H1 (cell line): ENCODE measurements around the gene RPS6KA2.

ENCODE experiments used
- EP300 ChIP-seq, 2 experiments: IDR thresholded peaks; 1 replicate in 1 of 2; 2 replicates in 1 of 2; pipeline ENCODE4 v1.6.1; 2011 to 2012; ENCODE audit warnings: low read depth in 2 of 2, low read length in 2 of 2, mild to moderate bottlenecking in 2 of 2, borderline replicate concordance in 1 of 2, inconsistent platforms in 1 of 2, moderate library complexity in 1 of 2
- HDAC2 ChIP-seq, 2 experiments: fragments of 300-600 bp in 1 of 2; sonication (generic) in 1 of 2; IDR thresholded peaks; 2 replicates each; pipeline ENCODE4 v1.6.1; 2011 to 2012; ENCODE audit warnings: low read depth in 2 of 2, low read length in 2 of 2, mild to moderate bottlenecking in 2 of 2, moderate library complexity in 2 of 2, borderline replicate concordance in 1 of 2, inconsistent platforms in 1 of 2
- MAFK ChIP-seq: IDR thresholded peaks from 2 replicates; pipeline ENCODE4 v1.6.1; 2012; ENCODE audit warnings: low read depth, mild to moderate bottlenecking, improper control_type of control experiment, low read length
- PHF8 ChIP-seq: fragments of 200-600 bp; sonication (generic); conservative IDR thresholded peaks from 2 replicates; pipeline ENCODE4 v1.7.1; 2012; ENCODE audit warnings: low read depth, mild to moderate bottlenecking, inconsistent platforms, low read length, moderate library complexity
- POLR2A ChIP-seq, 2 experiments: IDR thresholded peaks; 1 replicate in 1 of 2; 2 replicates in 1 of 2; pipeline ENCODE4 v1.6.1; 2011; ENCODE audit warnings: low read depth in 2 of 2, low read length in 2 of 2, mild to moderate bottlenecking in 2 of 2; ENCODE audit errors: control extremely low read depth in 1 of 2
- POLR2AphosphoS5 ChIP-seq: IDR thresholded peaks from 2 replicates; pipeline ENCODE4 v1.6.1; 2011; ENCODE audit warnings: low read depth, low read length
- SIN3A ChIP-seq, 2 experiments: IDR thresholded peaks in 1 of 2; conservative IDR thresholded peaks in 1 of 2; 2 replicates each; pipeline ENCODE4 v1.6.1; 2011 to 2012; ENCODE audit warnings: low read length in 2 of 2, improper control_type of control experiment in 1 of 2, low read depth in 1 of 2, mild to moderate bottlenecking in 1 of 2
- SUZ12 ChIP-seq: fragments of 200-600 bp; sonication (generic); IDR thresholded peaks from 2 replicates; pipeline ENCODE4 v1.6.1; 2012; ENCODE audit warnings: mild to moderate bottlenecking, inconsistent platforms, low read length, moderate library complexity, mixed read lengths
- TAF1 ChIP-seq: IDR thresholded peaks from 2 replicates; pipeline ENCODE4 v1.6.1; 2011; ENCODE audit warnings: mild to moderate bottlenecking, low read depth, low read length
- ZNF274 ChIP-seq: IDR thresholded peaks from 2 replicates; pipeline ENCODE4 v1.7.0; 2012; ENCODE audit warnings: low read length, borderline replicate concordance; ENCODE audit errors: extremely low read depth
- TF ChIP-seq, protein P1 (sequence below), 3 experiments: IDR thresholded peaks; 1 replicate in 2 of 3; 2 replicates in 1 of 3; pipeline versions ENCODE4 v1.5.1 to v1.6.1; 2011; ENCODE audit warnings: low read length in 3 of 3, mild to moderate bottlenecking in 3 of 3, inconsistent platforms in 2 of 3, low read depth in 1 of 3, moderate library complexity in 1 of 3; ENCODE audit not compliant: insufficient read depth in 1 of 3; ENCODE audit errors: control extremely low read depth in 1 of 3
- TF ChIP-seq, protein P2 (sequence below): IDR thresholded peaks from 2 replicates; pipeline ENCODE4 v1.6.1; 2012; ENCODE audit warnings: inconsistent platforms

DNA sequence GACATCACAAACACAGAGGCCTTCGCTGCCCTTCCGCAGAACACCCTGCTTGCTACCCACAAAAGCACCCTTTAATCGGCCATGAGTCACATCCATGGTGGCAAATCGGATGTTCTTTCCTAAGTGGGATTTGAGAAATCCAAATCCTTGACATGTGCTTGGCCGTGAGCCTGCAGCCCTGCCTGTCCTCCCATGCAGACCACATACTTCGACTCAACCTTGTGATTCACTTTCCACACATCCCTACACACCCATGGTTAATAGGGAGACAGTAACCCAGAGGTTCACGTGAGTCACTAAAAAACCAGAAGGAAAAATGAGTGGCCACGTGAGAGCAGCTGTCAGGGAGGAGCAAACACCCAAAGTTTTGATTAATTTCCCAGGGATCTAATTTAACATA, 59.9 kb downstream of the RPS6KA2 start:
- TF ChIP-seq, protein P1, sequence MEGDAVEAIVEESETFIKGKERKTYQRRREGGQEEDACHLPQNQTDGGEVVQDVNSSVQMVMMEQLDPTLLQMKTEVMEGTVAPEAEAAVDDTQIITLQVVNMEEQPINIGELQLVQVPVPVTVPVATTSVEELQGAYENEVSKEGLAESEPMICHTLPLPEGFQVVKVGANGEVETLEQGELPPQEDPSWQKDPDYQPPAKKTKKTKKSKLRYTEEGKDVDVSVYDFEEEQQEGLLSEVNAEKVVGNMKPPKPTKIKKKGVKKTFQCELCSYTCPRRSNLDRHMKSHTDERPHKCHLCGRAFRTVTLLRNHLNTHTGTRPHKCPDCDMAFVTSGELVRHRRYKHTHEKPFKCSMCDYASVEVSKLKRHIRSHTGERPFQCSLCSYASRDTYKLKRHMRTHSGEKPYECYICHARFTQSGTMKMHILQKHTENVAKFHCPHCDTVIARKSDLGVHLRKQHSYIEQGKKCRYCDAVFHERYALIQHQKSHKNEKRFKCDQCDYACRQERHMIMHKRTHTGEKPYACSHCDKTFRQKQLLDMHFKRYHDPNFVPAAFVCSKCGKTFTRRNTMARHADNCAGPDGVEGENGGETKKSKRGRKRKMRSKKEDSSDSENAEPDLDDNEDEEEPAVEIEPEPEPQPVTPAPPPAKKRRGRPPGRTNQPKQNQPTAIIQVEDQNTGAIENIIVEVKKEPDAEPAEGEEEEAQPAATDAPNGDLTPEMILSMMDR (IDR thresholded peaks at IDR 0.05; ENCODE audit: control extremely low read depth in 1 of 3, insufficient read depth in 1 of 3, low read depth in 1 of 3, low read length in 3 of 3) = no peak
- no peak for TF ChIP-seq POLR2AphosphoS5
- TF ChIP-seq TAF1 = no peak
- no peak for TF ChIP-seq ZNF274
- TF ChIP-seq MAFK = no peak
- TF ChIP-seq, protein P2, sequence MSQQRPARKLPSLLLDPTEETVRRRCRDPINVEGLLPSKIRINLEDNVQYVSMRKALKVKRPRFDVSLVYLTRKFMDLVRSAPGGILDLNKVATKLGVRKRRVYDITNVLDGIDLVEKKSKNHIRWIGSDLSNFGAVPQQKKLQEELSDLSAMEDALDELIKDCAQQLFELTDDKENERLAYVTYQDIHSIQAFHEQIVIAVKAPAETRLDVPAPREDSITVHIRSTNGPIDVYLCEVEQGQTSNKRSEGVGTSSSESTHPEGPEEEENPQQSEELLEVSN = no peak
- no peak for TF ChIP-seq EP300 (IDR thresholded peaks at IDR 0.05; ENCODE audit: borderline replicate concordance in 1 of 2, low read depth in 2 of 2, low read length in 2 of 2)
- no peak for TF ChIP-seq SIN3A (conservative IDR thresholded peaks at IDR 0.05 in 1 of 2, IDR thresholded peaks at IDR 0.05 in 1 of 2; ENCODE audit: low read depth in 1 of 2, low read length in 2 of 2)
- TF ChIP-seq SUZ12 = no peak
- no peak for TF ChIP-seq PHF8
- TF ChIP-seq POLR2A (IDR thresholded peaks at IDR 0.05; ENCODE audit: control extremely low read depth in 1 of 2, low read depth in 2 of 2, low read length in 2 of 2) = no peak
- no peak for TF ChIP-seq HDAC2 (IDR thresholded peaks at IDR 0.05; ENCODE audit: borderline replicate concordance in 1 of 2, low read depth in 2 of 2, low read length in 2 of 2)
